Liver (tissue), 9 donors: ENCODE results near the gene DLEC1. TPM values are rescaled to one million over a fixed set of nuclear protein-coding genes. Genes with fewer than 3 reads are reported as not detected.

Experiments used
- DNase-seq: peaks from one replicate; pipeline ENCODE4 v3.0.0-alpha.2; 2017; ENCODE audit warnings: low spot score
- H3K27ac ChIP-seq, 2 donors: one replicate each; pipeline ENCODE4 v1.7.0; 2013; ENCODE audit warnings: inconsistent platforms in 2 of 2, low read length in 2 of 2, control low read depth in 1 of 2, low read depth in 1 of 2, mild to moderate bottlenecking in 1 of 2
- H3K27me3 ChIP-seq, 4 donors: one replicate each; pipeline versions ENCODE4 v1.6.1 to v1.7.0; 2013; ENCODE audit warnings: low read length in 3 of 4, inconsistent platforms in 1 of 4, mild to moderate bottlenecking in 1 of 4, moderate library complexity in 1 of 4; ENCODE audit not compliant: control insufficient read depth in 4 of 4, insufficient read depth in 4 of 4
- H3K36me3 ChIP-seq, 4 donors: one replicate each; pipeline versions ENCODE4 v1.6.1 to v1.7.0; 2013; ENCODE audit warnings: low read length in 3 of 4, mild to moderate bottlenecking in 3 of 4, low read depth in 1 of 4, moderate library complexity in 1 of 4; ENCODE audit not compliant: control insufficient read depth in 4 of 4, insufficient read depth in 3 of 4
- H3K4me1 ChIP-seq, 4 donors: one replicate each; pipeline versions ENCODE4 v1.6.1 to v1.7.0; 2013; ENCODE audit warnings: low read length in 3 of 4, mild to moderate bottlenecking in 3 of 4, moderate library complexity in 1 of 4; ENCODE audit not compliant: control insufficient read depth in 4 of 4, insufficient read depth in 4 of 4
- H3K4me3 ChIP-seq, 3 donors: one replicate each; pipeline versions ENCODE4 v1.6.1 to v1.7.0; 2013; ENCODE audit warnings: low read length in 3 of 3, control low read depth in 1 of 3, low read depth in 1 of 3, mild to moderate bottlenecking in 1 of 3
- H3K9ac ChIP-seq, 2 donors: one replicate each; pipeline ENCODE4 v1.7.0; 2013; ENCODE audit warnings: low read length in 2 of 2, mild to moderate bottlenecking in 2 of 2, moderate library complexity in 2 of 2, control low read depth in 1 of 2, low read depth in 1 of 2
- H3K9me3 ChIP-seq, 4 donors: one replicate each; pipeline versions ENCODE4 v1.6.1 to v1.7.0; 2013; ENCODE audit warnings: low read length in 3 of 4; ENCODE audit not compliant: control insufficient read depth in 4 of 4
- EGR1 ChIP-seq, 2 donors: IDR thresholded peaks; 2 replicates each; pipeline ENCODE4 v1.6.1; 2016 to 2018; ENCODE audit warnings: antibody characterized with exemption in 2 of 2, low read depth in 2 of 2
- FOXA1 ChIP-seq: IDR thresholded peaks from 2 replicates; pipeline ENCODE4 v1.6.1; 2016; ENCODE audit warnings: antibody characterized with exemption
- FOXA2 ChIP-seq: IDR thresholded peaks from 2 replicates; pipeline ENCODE4 v1.6.1; 2016; ENCODE audit warnings: antibody characterized with exemption
- GABPA ChIP-seq, 2 donors: IDR thresholded peaks in 1 of 2; conservative IDR thresholded peaks in 1 of 2; 2 replicates each; pipeline ENCODE4 v1.6.1; 2016; ENCODE audit warnings: antibody characterized with exemption in 2 of 2, mild to moderate bottlenecking in 1 of 2, moderate library complexity in 1 of 2
- HNF4G ChIP-seq: IDR thresholded peaks from 2 replicates; pipeline ENCODE4 v1.6.1; 2016; ENCODE audit warnings: antibody characterized with exemption
- JUND ChIP-seq, 2 donors: IDR thresholded peaks; 2 replicates each; pipeline ENCODE4 v1.6.1; 2016; ENCODE audit warnings: antibody characterized with exemption in 2 of 2
- NR2F2 ChIP-seq: IDR thresholded peaks from 2 replicates; pipeline ENCODE4 v1.6.1; 2016; ENCODE audit warnings: antibody characterized with exemption
- RAD21 ChIP-seq, 2 donors: IDR thresholded peaks; 2 replicates each; pipeline ENCODE4 v1.6.1; 2016; ENCODE audit warnings: antibody characterized with exemption in 2 of 2, mild to moderate bottlenecking in 2 of 2
- RXRA ChIP-seq, 2 donors: IDR thresholded peaks; 2 replicates each; pipeline ENCODE4 v1.6.1; 2017 to 2018; ENCODE audit warnings: antibody characterized with exemption in 2 of 2, mild to moderate bottlenecking in 1 of 2
- SP1 ChIP-seq: IDR thresholded peaks from 2 replicates; pipeline ENCODE4 v1.6.1; 2018; ENCODE audit warnings: antibody characterized with exemption, mild to moderate bottlenecking
- YY1 ChIP-seq: IDR thresholded peaks from 2 replicates; pipeline ENCODE4 v1.6.1; 2016; ENCODE audit warnings: antibody characterized with exemption, mild to moderate bottlenecking
- WGBS: extraction: QIAGEN DNeasy Blood & Tissue Kit; methylation state at CpG from one replicate; pipeline ENCODE4 v1.1.7; 2013; 5-methylcytosine and 5-hydroxymethylcytosine counted together
- polyA plus RNA-seq, 2 donors: library from polyadenylated mRNA; stranded (reverse) in 1 of 2; unstranded in 1 of 2; fragments of 200-250 nt in 1 of 2; fragments of >200 nt in 1 of 2; fragmentation: Nextera tagmentation in 1 of 2; extraction: Ambion mirVana in 1 of 2; gene quantifications; one replicate each; pipeline versions ENCODE4 v1.2.1 to v1.2.3, GENCODE V29; 2013 to 2015
- total RNA-seq, 2 donors: library from RNA; depleted of rRNA; stranded (reverse); fragments of >200 nt; gene quantifications; one replicate each; pipeline ENCODE4 v1.2.3, GENCODE V29; 2014
- TF ChIP-seq, protein P1 (sequence below): fragments of 150-350 bp; IDR thresholded peaks from 2 replicates; pipeline ENCODE4 v1.5.1; 2017; ENCODE audit warnings: improper control_type of control experiment, low read depth, low read length; ENCODE audit not compliant: missing input control
- TF ChIP-seq, protein P2 (sequence below): IDR thresholded peaks from 2 replicates; pipeline ENCODE4 v1.6.1; 2016; ENCODE audit warnings: antibody characterized with exemption
- TF ChIP-seq, protein P3 (sequence below): IDR thresholded peaks from 2 replicates; pipeline ENCODE4 v1.6.1; 2016; ENCODE audit warnings: antibody characterized with exemption, mild to moderate bottlenecking
- TF ChIP-seq, protein P4 (sequence below): IDR thresholded peaks from 2 replicates; pipeline ENCODE4 v1.6.1; 2016; ENCODE audit warnings: antibody characterized with exemption
- donor health status: healthy.
- donor health status: healthy.
- donor health status: healthy.
- donor health status: healthy.
- donor health status: healthy.

DLEC1 gene
- total and polyA plus RNA-seq, 4 donors, result 0.09 to 0.63 (median 0.30) TPM

DNA sequence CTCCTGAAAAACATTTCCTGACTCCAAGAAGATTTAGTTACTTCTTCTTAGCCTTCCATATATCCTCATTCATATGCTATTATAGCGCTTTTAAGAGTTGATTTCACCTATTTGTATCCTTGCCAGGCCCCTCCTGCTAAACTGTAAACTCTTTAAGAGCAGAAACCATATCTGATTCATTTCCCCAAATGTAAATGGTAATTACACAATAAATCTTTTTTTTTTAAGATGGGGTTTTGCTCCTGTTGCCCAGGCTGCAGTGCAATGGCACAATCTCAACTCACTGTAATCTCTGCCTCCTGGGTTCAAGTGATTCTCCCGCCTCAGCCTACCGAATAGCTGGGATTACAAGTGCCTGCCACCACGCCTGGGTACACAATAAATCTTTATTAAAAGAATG lies 4.5 kb downstream of the DLEC1 start:
- H3K27ac ChIP-seq, result no peak overlapping the region
- TF ChIP-seq EGR1 (IDR thresholded peaks at IDR 0.05; ENCODE audit: low read depth in 2 of 2) (no peak), FOXA2 (no peak), FOXA1 (no peak), RAD21 (IDR thresholded peaks at IDR 0.05) (no peak), NR2F2 (no peak), RXRA (IDR thresholded peaks at IDR 0.05) (no peak), YY1 (no peak), SP1 (no peak), HNF4G (no peak)
- TF ChIP-seq, protein P1, sequence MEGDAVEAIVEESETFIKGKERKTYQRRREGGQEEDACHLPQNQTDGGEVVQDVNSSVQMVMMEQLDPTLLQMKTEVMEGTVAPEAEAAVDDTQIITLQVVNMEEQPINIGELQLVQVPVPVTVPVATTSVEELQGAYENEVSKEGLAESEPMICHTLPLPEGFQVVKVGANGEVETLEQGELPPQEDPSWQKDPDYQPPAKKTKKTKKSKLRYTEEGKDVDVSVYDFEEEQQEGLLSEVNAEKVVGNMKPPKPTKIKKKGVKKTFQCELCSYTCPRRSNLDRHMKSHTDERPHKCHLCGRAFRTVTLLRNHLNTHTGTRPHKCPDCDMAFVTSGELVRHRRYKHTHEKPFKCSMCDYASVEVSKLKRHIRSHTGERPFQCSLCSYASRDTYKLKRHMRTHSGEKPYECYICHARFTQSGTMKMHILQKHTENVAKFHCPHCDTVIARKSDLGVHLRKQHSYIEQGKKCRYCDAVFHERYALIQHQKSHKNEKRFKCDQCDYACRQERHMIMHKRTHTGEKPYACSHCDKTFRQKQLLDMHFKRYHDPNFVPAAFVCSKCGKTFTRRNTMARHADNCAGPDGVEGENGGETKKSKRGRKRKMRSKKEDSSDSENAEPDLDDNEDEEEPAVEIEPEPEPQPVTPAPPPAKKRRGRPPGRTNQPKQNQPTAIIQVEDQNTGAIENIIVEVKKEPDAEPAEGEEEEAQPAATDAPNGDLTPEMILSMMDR, result no peak
- TF ChIP-seq, protein P2, sequence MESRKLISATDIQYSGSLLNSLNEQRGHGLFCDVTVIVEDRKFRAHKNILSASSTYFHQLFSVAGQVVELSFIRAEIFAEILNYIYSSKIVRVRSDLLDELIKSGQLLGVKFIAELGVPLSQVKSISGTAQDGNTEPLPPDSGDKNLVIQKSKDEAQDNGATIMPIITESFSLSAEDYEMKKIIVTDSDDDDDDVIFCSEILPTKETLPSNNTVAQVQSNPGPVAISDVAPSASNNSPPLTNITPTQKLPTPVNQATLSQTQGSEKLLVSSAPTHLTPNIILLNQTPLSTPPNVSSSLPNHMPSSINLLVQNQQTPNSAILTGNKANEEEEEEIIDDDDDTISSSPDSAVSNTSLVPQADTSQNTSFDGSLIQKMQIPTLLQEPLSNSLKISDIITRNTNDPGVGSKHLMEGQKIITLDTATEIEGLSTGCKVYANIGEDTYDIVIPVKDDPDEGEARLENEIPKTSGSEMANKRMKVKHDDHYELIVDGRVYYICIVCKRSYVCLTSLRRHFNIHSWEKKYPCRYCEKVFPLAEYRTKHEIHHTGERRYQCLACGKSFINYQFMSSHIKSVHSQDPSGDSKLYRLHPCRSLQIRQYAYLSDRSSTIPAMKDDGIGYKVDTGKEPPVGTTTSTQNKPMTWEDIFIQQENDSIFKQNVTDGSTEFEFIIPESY, result no peak
- TF ChIP-seq, protein P3, sequence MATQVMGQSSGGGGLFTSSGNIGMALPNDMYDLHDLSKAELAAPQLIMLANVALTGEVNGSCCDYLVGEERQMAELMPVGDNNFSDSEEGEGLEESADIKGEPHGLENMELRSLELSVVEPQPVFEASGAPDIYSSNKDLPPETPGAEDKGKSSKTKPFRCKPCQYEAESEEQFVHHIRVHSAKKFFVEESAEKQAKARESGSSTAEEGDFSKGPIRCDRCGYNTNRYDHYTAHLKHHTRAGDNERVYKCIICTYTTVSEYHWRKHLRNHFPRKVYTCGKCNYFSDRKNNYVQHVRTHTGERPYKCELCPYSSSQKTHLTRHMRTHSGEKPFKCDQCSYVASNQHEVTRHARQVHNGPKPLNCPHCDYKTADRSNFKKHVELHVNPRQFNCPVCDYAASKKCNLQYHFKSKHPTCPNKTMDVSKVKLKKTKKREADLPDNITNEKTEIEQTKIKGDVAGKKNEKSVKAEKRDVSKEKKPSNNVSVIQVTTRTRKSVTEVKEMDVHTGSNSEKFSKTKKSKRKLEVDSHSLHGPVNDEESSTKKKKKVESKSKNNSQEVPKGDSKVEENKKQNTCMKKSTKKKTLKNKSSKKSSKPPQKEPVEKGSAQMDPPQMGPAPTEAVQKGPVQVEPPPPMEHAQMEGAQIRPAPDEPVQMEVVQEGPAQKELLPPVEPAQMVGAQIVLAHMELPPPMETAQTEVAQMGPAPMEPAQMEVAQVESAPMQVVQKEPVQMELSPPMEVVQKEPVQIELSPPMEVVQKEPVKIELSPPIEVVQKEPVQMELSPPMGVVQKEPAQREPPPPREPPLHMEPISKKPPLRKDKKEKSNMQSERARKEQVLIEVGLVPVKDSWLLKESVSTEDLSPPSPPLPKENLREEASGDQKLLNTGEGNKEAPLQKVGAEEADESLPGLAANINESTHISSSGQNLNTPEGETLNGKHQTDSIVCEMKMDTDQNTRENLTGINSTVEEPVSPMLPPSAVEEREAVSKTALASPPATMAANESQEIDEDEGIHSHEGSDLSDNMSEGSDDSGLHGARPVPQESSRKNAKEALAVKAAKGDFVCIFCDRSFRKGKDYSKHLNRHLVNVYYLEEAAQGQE, result no peak
- H3K27me3 ChIP-seq, result no peaks in the 10 kb centered on the region
- H3K4me1 ChIP-seq, result peaks cover 0 to 8% (median 4%) of the 10 kb centered on the region in 4 donors
- DNase-seq, result no peak
- WGBS, result 83% methylated on average over 4 of the region's 4 CpGs
- H3K36me3 ChIP-seq, result no peaks in the 10 kb centered on the region
- H3K9ac ChIP-seq, result no peak overlapping the region
- H3K4me3 ChIP-seq, result no peak overlapping the region
- H3K9me3 ChIP-seq, result no peaks in the 10 kb centered on the region

DNA sequence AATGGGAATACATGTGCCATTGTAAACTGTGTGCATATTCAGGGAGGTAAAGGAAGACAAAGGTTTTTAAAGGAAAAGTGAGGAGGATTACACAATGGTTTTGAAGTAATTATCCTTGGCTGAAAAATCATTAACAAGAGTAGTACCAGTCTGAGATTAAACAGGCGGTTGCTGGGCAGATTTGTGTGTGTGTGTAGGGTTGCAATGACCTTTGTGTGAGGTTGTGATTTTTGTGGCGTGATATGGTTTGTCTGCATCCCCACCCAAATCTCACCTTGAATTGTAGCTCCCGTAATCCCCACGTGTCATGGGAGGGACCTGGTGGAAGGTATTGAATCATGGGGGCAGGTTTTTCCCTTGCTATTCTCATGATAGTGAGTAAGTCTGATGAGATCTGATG lies 7.0 kb downstream of the DLEC1 start:
- 92% methylated on average over 4 of the region's 4 CpGs for WGBS

More for the DNA sequence above, 7.0 kb downstream of the DLEC1 start:
- Histone ChIP-seq H3K9me3 (no peaks in the 10 kb centered on the region), H3K4me3 (no peak overlapping the region), H3K4me1 (no peaks in the 10 kb centered on the region), H3K36me3 (no peaks in the 10 kb centered on the region), H3K9ac (no peak overlapping the region), H3K27ac (no peak overlapping the region), H3K27me3 (no peaks in the 10 kb centered on the region)
- no peak for DNase-seq
- TF ChIP-seq GABPA (IDR thresholded peaks at IDR 0.05 in 1 of 2, conservative IDR thresholded peaks at IDR 0.05 in 1 of 2) (no peak), JUND (IDR thresholded peaks at IDR 0.05) (no peak), YY1 (no peak)
- TF ChIP-seq, protein P4, sequence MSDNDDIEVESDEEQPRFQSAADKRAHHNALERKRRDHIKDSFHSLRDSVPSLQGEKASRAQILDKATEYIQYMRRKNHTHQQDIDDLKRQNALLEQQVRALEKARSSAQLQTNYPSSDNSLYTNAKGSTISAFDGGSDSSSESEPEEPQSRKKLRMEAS, result no peak
